K562 (cell line): ENCODE results near the gene LIN9. TPM values are rescaled to one million over a fixed set of nuclear protein-coding genes. Genes with fewer than 3 reads are reported as not detected.

Experiments used
- ELF4 ChIP-seq: fragments of 450-650 bp; formaldehyde crosslinking; IDR thresholded peaks from 2 replicates; pipeline ENCODE4 v1.4.0; 2022; ENCODE audit warnings: missing genetic modification characterization
- MCM2 ChIP-seq: fragments of 450-650 bp; IDR thresholded peaks from 2 replicates; pipeline ENCODE4 v1.6.1; 2017; ENCODE audit warnings: low read depth, mild to moderate bottlenecking
- SNRNP70 ChIP-seq: fragments of 200-400 bp; formaldehyde crosslinking; optimal IDR thresholded peaks from 2 replicates; pipeline ENCODE3; 2017; ENCODE audit warnings: low read depth, low read length
- TFAM ChIP-seq: fragments of 250-450 bp; sonication (Bioruptor Pico); conservative IDR thresholded peaks from 2 replicates; pipeline ENCODE4 v1.5.0; 2021; ENCODE audit warnings: mild to moderate bottlenecking, moderate library complexity
- ZFP36 ChIP-seq: fragments of 150-350 bp; IDR thresholded peaks from 2 replicates; pipeline ENCODE4 v1.6.1; 2018; ENCODE audit warnings: low read length, low read depth; ENCODE audit not compliant: partially characterized antibody
- ZNF146 ChIP-seq: IDR thresholded peaks from one replicate; pipeline ENCODE4 v1.6.1; 2018; ENCODE audit warnings: missing compliant biosample characterization; ENCODE audit not compliant: unreplicated experiment
- polyA plus RNA-seq, 8 experiments: library from polyadenylated mRNA; depleted of rRNA in 4 of 8; stranded (reverse) in 5 of 8; unstranded in 3 of 8; fragments of >200 nt; fragmentation: Nextera tagmentation in 2 of 8; fragmentation: Illumina TruSeq in 1 of 8; extraction: Ambion mirVana in 2 of 8; extraction: Trizol in 1 of 8; gene quantifications; 2 replicates each; pipeline versions ENCODE4 v1.2.1 to v1.2.3, GENCODE V29; 2011 to 2014; ENCODE audit warnings: inconsistent platforms in 1 of 8, missing spikeins in 1 of 8
- total RNA-seq, 7 experiments: library from RNA; depleted of rRNA in 6 of 7; stranded (reverse); fragments of >200 nt in 6 of 7; fragmentation: Illumina TruSeq in 2 of 7; extraction: Trizol in 2 of 7; gene quantifications; 2 replicates each; pipeline versions ENCODE4 v1.2.1 to v1.2.3, GENCODE V29; 2011 to 2021; ENCODE audit warnings: low replicate concordance in 1 of 7
- TF ChIP-seq, protein P1 (sequence below): fragments of 200-400 bp; formaldehyde crosslinking; IDR thresholded peaks from 2 replicates; pipeline ENCODE4 v1.6.1; 2017; ENCODE audit warnings: mild to moderate bottlenecking, low read depth, low read length, moderate library complexity
- TF ChIP-seq, protein P2 (sequence below): IDR thresholded peaks from 3 replicates; pipeline ENCODE4 v1.6.1; 2011; ENCODE audit warnings: borderline replicate concordance, mild to moderate bottlenecking; ENCODE audit not compliant: insufficient read length, insufficient read depth
- TF ChIP-seq, protein P3 (sequence below): fragments of 250-450 bp; sonication (Bioruptor Pico); IDR thresholded peaks from 2 replicates; pipeline ENCODE4 v1.4.0; 2020
- TF ChIP-seq, protein P4 (sequence below): fragments of 450-650 bp; IDR thresholded peaks from 2 replicates; pipeline ENCODE4 v1.7.1; 2018; ENCODE audit warnings: mild to moderate bottlenecking, low read depth; ENCODE audit not compliant: partially characterized antibody
- TF ChIP-seq, protein P5 (sequence below): fragments of 250-450 bp; sonication (Bioruptor Pico); IDR thresholded peaks from 2 replicates; pipeline ENCODE4 v1.6.1; 2021; ENCODE audit warnings: mild to moderate bottlenecking

The LIN9 gene
- total and polyA plus RNA-seq, 9 of the 15 experiments (the other 6 are each of a cell fraction or from before 2014, with no cell fraction given), result 18.8 to 33.0 (median 25.5) TPM

DNA sequence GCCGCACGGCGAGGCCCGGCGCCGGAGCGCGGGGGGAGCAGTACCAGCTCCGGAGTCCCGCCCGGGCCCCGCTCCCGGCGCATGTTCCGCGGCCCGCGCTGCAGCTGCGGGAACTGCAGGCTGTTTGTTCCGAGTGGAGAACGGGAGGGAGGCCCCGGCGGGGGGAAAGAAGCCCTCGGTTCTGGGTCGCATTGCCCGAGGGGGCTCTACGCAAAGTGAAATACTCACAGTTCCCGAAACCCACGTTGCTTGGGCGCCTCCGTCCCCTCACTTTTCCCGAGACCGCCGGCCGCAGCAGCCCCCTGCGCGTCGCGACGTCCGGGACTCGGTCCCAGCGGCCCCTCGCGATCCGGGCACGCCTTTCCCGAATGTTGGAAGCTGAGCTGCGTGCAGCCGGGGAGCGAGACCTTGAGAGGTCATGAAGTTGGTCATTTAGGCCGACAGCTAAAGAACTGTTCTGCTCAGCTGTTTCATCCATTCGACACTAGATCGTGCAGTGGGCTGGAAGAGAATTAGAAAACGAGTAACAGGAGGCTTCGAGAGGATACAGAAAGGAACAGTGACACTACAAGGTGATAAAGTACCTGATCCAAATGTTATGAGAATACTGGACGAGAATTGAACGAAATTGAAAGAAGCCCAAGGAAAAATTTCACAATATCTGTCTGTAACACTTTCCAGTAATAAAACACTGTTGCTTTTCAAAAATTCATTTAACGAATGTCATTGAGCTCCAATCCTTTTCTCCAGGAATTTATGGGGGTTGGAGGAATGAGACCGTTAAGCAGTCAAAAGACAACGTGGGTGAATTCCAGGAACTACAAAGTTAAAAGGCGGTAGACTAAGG lies 657 bp upstream of the LIN9 start (continued):
- TF ChIP-seq SNRNP70, result no peak
- TF ChIP-seq ZFP36, result no peak
- TF ChIP-seq, protein P1, sequence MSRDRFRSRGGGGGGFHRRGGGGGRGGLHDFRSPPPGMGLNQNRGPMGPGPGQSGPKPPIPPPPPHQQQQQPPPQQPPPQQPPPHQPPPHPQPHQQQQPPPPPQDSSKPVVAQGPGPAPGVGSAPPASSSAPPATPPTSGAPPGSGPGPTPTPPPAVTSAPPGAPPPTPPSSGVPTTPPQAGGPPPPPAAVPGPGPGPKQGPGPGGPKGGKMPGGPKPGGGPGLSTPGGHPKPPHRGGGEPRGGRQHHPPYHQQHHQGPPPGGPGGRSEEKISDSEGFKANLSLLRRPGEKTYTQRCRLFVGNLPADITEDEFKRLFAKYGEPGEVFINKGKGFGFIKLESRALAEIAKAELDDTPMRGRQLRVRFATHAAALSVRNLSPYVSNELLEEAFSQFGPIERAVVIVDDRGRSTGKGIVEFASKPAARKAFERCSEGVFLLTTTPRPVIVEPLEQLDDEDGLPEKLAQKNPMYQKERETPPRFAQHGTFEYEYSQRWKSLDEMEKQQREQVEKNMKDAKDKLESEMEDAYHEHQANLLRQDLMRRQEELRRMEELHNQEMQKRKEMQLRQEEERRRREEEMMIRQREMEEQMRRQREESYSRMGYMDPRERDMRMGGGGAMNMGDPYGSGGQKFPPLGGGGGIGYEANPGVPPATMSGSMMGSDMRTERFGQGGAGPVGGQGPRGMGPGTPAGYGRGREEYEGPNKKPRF, result no peak
- TF ChIP-seq TFAM (CRISPR knock-in tag), result no peak
- TF ChIP-seq, protein P2, sequence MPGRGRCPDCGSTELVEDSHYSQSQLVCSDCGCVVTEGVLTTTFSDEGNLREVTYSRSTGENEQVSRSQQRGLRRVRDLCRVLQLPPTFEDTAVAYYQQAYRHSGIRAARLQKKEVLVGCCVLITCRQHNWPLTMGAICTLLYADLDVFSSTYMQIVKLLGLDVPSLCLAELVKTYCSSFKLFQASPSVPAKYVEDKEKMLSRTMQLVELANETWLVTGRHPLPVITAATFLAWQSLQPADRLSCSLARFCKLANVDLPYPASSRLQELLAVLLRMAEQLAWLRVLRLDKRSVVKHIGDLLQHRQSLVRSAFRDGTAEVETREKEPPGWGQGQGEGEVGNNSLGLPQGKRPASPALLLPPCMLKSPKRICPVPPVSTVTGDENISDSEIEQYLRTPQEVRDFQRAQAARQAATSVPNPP, result no peak
- no peak for TF ChIP-seq ELF4 (CRISPR knock-in tag)
- TF ChIP-seq ZNF146 (CRISPR knock-in tag), result no peak
- TF ChIP-seq MCM2, result no peak
- TF ChIP-seq, protein P3, sequence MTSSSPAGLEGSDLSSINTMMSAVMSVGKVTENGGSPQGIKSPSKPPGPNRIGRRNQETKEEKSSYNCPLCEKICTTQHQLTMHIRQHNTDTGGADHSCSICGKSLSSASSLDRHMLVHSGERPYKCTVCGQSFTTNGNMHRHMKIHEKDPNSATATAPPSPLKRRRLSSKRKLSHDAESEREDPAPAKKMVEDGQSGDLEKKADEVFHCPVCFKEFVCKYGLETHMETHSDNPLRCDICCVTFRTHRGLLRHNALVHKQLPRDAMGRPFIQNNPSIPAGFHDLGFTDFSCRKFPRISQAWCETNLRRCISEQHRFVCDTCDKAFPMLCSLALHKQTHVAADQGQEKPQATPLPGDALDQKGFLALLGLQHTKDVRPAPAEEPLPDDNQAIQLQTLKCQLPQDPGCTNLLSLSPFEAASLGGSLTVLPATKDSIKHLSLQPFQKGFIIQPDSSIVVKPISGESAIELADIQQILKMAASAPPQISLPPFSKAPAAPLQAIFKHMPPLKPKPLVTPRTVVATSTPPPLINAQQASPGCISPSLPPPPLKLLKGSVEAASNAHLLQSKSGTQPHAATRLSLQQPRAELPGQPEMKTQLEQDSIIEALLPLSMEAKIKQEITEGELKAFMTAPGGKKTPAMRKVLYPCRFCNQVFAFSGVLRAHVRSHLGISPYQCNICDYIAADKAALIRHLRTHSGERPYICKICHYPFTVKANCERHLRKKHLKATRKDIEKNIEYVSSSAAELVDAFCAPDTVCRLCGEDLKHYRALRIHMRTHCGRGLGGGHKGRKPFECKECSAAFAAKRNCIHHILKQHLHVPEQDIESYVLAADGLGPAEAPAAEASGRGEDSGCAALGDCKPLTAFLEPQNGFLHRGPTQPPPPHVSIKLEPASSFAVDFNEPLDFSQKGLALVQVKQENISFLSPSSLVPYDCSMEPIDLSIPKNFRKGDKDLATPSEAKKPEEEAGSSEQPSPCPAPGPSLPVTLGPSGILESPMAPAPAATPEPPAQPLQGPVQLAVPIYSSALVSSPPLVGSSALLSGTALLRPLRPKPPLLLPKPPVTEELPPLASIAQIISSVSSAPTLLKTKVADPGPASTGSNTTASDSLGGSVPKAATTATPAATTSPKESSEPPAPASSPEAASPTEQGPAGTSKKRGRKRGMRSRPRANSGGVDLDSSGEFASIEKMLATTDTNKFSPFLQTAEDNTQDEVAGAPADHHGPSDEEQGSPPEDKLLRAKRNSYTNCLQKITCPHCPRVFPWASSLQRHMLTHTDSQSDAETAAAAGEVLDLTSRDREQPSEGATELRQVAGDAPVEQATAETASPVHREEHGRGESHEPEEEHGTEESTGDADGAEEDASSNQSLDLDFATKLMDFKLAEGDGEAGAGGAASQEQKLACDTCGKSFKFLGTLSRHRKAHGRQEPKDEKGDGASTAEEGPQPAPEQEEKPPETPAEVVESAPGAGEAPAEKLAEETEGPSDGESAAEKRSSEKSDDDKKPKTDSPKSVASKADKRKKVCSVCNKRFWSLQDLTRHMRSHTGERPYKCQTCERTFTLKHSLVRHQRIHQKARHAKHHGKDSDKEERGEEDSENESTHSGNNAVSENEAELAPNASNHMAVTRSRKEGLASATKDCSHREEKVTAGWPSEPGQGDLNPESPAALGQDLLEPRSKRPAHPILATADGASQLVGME (CRISPR knock-in tag), result peak; percentile 27; the same call in 1 of the 2 replicates
- TF ChIP-seq, protein P4, sequence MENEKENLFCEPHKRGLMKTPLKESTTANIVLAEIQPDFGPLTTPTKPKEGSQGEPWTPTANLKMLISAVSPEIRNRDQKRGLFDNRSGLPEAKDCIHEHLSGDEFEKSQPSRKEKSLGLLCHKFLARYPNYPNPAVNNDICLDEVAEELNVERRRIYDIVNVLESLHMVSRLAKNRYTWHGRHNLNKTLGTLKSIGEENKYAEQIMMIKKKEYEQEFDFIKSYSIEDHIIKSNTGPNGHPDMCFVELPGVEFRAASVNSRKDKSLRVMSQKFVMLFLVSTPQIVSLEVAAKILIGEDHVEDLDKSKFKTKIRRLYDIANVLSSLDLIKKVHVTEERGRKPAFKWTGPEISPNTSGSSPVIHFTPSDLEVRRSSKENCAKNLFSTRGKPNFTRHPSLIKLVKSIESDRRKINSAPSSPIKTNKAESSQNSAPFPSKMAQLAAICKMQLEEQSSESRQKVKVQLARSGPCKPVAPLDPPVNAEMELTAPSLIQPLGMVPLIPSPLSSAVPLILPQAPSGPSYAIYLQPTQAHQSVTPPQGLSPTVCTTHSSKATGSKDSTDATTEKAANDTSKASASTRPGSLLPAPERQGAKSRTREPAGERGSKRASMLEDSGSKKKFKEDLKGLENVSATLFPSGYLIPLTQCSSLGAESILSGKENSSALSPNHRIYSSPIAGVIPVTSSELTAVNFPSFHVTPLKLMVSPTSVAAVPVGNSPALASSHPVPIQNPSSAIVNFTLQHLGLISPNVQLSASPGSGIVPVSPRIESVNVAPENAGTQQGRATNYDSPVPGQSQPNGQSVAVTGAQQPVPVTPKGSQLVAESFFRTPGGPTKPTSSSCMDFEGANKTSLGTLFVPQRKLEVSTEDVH, result no peak
- TF ChIP-seq, protein P5, sequence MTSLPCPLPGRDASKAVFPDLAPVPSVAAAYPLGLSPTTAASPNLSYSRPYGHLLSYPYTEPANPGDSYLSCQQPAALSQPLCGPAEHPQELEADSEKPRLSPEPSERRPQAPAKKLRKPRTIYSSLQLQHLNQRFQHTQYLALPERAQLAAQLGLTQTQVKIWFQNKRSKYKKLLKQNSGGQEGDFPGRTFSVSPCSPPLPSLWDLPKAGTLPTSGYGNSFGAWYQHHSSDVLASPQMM, result no peak
